H9 (cell line): ENCODE data around the gene KAT7. TPM values are rescaled to one million over a fixed set of nuclear protein-coding genes. Genes with fewer than 3 reads are reported as not detected.

Experiments used
- DNase-seq: peaks from one replicate; pipeline ENCODE4 v3.0.0-alpha.2; 2017
- H2AFZ ChIP-seq: one replicate; pipeline ENCODE4 v1.6.1; 2013; ENCODE audit warnings: mild to moderate bottlenecking, low read length, control low read depth, moderate library complexity
- H2AK5ac ChIP-seq: 2 replicates; pipeline ENCODE4 v1.6.1; 2013; ENCODE audit warnings: low read length, control low read depth, mixed read lengths; ENCODE audit not compliant: insufficient read length
- H2BK120ac ChIP-seq: one replicate; pipeline ENCODE4 v1.6.1; 2013; ENCODE audit warnings: low read depth, mild to moderate bottlenecking, low read length, control low read depth, inconsistent platforms; ENCODE audit not compliant: poor library complexity, severe bottlenecking
- H2BK12ac ChIP-seq: 2 replicates; pipeline ENCODE4 v1.6.1; 2013; ENCODE audit warnings: low read length, control low read depth, mixed read lengths, low read depth; ENCODE audit not compliant: insufficient read length
- H2BK15ac ChIP-seq: 2 replicates; pipeline ENCODE4 v1.6.1; 2013; ENCODE audit warnings: low read depth, low read length, control low read depth
- H2BK20ac ChIP-seq: one replicate; pipeline ENCODE4 v1.6.1; 2013; ENCODE audit warnings: low read depth, mild to moderate bottlenecking, low read length, control low read depth, inconsistent platforms; ENCODE audit not compliant: poor library complexity, severe bottlenecking
- H2BK5ac ChIP-seq: 2 replicates; pipeline ENCODE4 v1.6.1; 2013; ENCODE audit warnings: low read length, control low read depth, mixed read lengths; ENCODE audit not compliant: insufficient read length
- H3K14ac ChIP-seq: 2 replicates; pipeline ENCODE4 v1.6.1; 2013; ENCODE audit warnings: low read length, control low read depth; ENCODE audit not compliant: insufficient read depth
- H3K18ac ChIP-seq: 2 replicates; pipeline ENCODE4 v1.6.1; 2013; ENCODE audit warnings: low read depth, mild to moderate bottlenecking, mixed read lengths, low read length, control low read depth; ENCODE audit not compliant: insufficient read length
- H3K23ac ChIP-seq: 2 replicates; pipeline ENCODE4 v1.6.1; 2013; ENCODE audit warnings: low read length, control low read depth, mixed read lengths, low read depth; ENCODE audit not compliant: insufficient read length
- H3K23me2 ChIP-seq: 2 replicates; pipeline ENCODE4 v1.6.1; 2013; ENCODE audit warnings: low read depth, mild to moderate bottlenecking, mixed read lengths, low read length, control low read depth; ENCODE audit not compliant: insufficient read length, poor library complexity, severe bottlenecking
- H3K27ac ChIP-seq: 2 replicates; pipeline ENCODE4 v1.5.1; 2013; ENCODE audit warnings: low read length, control low read depth, mixed read lengths, low read depth; ENCODE audit not compliant: insufficient read length
- H3K27me3 ChIP-seq: 2 replicates; pipeline ENCODE4 v1.6.1; 2013; ENCODE audit warnings: low read length, control low read depth, inconsistent platforms; ENCODE audit not compliant: insufficient read depth
- H3K4ac ChIP-seq: 2 replicates; pipeline ENCODE4 v1.6.1; 2013; ENCODE audit warnings: low read depth, mild to moderate bottlenecking, control low read depth, inconsistent platforms, low read length, moderate library complexity
- H3K4me1 ChIP-seq: 2 replicates; pipeline ENCODE4 v1.6.1; 2013; ENCODE audit warnings: low read length, control low read depth, inconsistent platforms; ENCODE audit not compliant: insufficient read depth
- H3K4me2 ChIP-seq: 2 replicates; pipeline ENCODE4 v1.6.1; 2013; ENCODE audit warnings: low read length, control low read depth, mixed read lengths; ENCODE audit not compliant: insufficient read length, insufficient read depth
- H3K56ac ChIP-seq: 2 replicates; pipeline ENCODE4 v1.6.1; 2013; ENCODE audit warnings: low read depth, mild to moderate bottlenecking, mixed read lengths, low read length, control low read depth; ENCODE audit not compliant: insufficient read length
- H3K79me1 ChIP-seq: 2 replicates; pipeline ENCODE4 v1.6.1; 2013; ENCODE audit warnings: low read depth, mild to moderate bottlenecking, moderate library complexity, low read length, control low read depth, inconsistent platforms; ENCODE audit not compliant: insufficient read depth, poor library complexity, severe bottlenecking
- H3K79me2 ChIP-seq: 2 replicates; pipeline ENCODE4 v1.6.1; 2013; ENCODE audit warnings: low read length, control low read depth, inconsistent platforms; ENCODE audit not compliant: insufficient read depth
- H3K9ac ChIP-seq: 2 replicates; pipeline ENCODE4 v1.6.1; 2013; ENCODE audit warnings: low read length, control low read depth, mixed read lengths; ENCODE audit not compliant: insufficient read length; ENCODE audit errors: extremely low read depth
- H3K9me3 ChIP-seq: one replicate; pipeline ENCODE4 v1.6.1; 2013; ENCODE audit warnings: low read depth, low read length, inconsistent platforms; ENCODE audit not compliant: control insufficient read depth
- H3T11ph ChIP-seq: one replicate; pipeline ENCODE4 v1.6.1; 2013; ENCODE audit warnings: mild to moderate bottlenecking, low read length, control low read depth, inconsistent platforms
- H4K20me1 ChIP-seq: one replicate; pipeline ENCODE4 v1.6.1; 2013; ENCODE audit not compliant: control insufficient read depth, insufficient read length, insufficient read depth
- H4K5ac ChIP-seq: 2 replicates; pipeline ENCODE4 v1.6.1; 2013; ENCODE audit warnings: low read depth, mild to moderate bottlenecking, mixed read lengths, low read length, control low read depth; ENCODE audit not compliant: insufficient read length
- H4K8ac ChIP-seq: replicated peaks from 2 replicates; pipeline ENCODE4 v1.6.1; 2013; ENCODE audit warnings: low read length, control low read depth, mixed read lengths, low read depth; ENCODE audit not compliant: insufficient read length
- H4K91ac ChIP-seq: 2 replicates; pipeline ENCODE4 v1.6.1; 2013; ENCODE audit warnings: low read depth, mild to moderate bottlenecking, moderate library complexity, mixed read lengths, low read length, control low read depth; ENCODE audit not compliant: insufficient read length
- H3K27ac Mint-ChIP-seq, 3 experiments: 2 replicates in 2 of 3; 3 replicates in 1 of 3; pipeline ENCODE4 v1.8.0; 2020 to 2021; ENCODE audit warnings: mixed read lengths in 3 of 3, mild to moderate bottlenecking in 1 of 3, moderate library complexity in 1 of 3
- H3K27me3 Mint-ChIP-seq: 2 replicates; pipeline ENCODE4 v1.8.0; 2021; ENCODE audit warnings: low read depth, mild to moderate bottlenecking, moderate library complexity, mixed read lengths
- H3K36me3 Mint-ChIP-seq, 3 experiments: 2 replicates in 2 of 3; 3 replicates in 1 of 3; pipeline ENCODE4 v1.8.0; 2020 to 2021; ENCODE audit warnings: low read depth in 3 of 3, mixed read lengths in 3 of 3; ENCODE audit not compliant: insufficient read depth in 1 of 3
- H3K4me1 Mint-ChIP-seq, 2 experiments: 2 replicates each; pipeline ENCODE4 v1.8.0; 2020; ENCODE audit warnings: mixed read lengths in 2 of 2
- H3K4me3 Mint-ChIP-seq, 2 experiments: 2 replicates in 1 of 2; 3 replicates in 1 of 2; pipeline ENCODE4 v1.8.0; 2020 to 2021; ENCODE audit warnings: mild to moderate bottlenecking in 2 of 2, mixed read lengths in 2 of 2, moderate library complexity in 1 of 2
- H3K9me3 Mint-ChIP-seq, 2 experiments: 2 replicates in 1 of 2; 3 replicates in 1 of 2; pipeline ENCODE4 v1.8.0; 2020; ENCODE audit warnings: mild to moderate bottlenecking in 2 of 2, mixed read lengths in 2 of 2, moderate library complexity in 1 of 2
- CTCF ChIP-seq: fragments of 200-600 bp; sonication (generic); conservative IDR thresholded peaks from 3 replicates; pipeline ENCODE4 v1.8.0; 2021; ENCODE audit warnings: antibody characterized with exemption, mild to moderate bottlenecking
- WGBS: extraction: QIAGEN DNeasy Blood & Tissue Kit; methylation state at CpG from one replicate; pipeline ENCODE4 v1.1.7; 2013; ENCODE audit warnings: missing lambda C conversion rate, low lambda C conversion rate, mixed read lengths; ENCODE audit not compliant: insufficient read length; ENCODE audit errors: extremely low coverage; 5-methylcytosine and 5-hydroxymethylcytosine counted together
- total RNA-seq: library from RNA; stranded (reverse); gene quantifications from 2 replicates; pipeline ENCODE4 v1.2.1, GENCODE V29; 2021

The KAT7 gene
- total RNA-seq, 1 experiment from 2014 or later: 93.1 TPM

GRCh38 chr17:49760296-49760695 is 28.2 kb upstream of the KAT7 start:
- no CpG with 5 or more reads among the region's 1 CpG for WGBS
- no peaks in the 10 kb centered on the region for H3K27me3 ChIP-seq
- no peaks in the 10 kb centered on the region; a peak in 1 of 5 replicates for H3K9me3 Mint-ChIP-seq
- no peak overlapping the region for H3K4ac ChIP-seq
- no peak overlapping the region for H2AFZ ChIP-seq
- no peak overlapping the region for H4K91ac ChIP-seq
- H4K5ac ChIP-seq: no peak overlapping the region
- H3K36me3 Mint-ChIP-seq: peaks cover 2 to 8% (median 4%) of the 10 kb centered on the region in 3 experiments; a peak in 6 of 7 replicates
- H2BK5ac ChIP-seq: no peak overlapping the region
- no peak overlapping the region for H2BK12ac ChIP-seq
- no peak overlapping the region for H3K27ac ChIP-seq
- DNase-seq: no peak
- no peak overlapping the region for H3K23ac ChIP-seq
- no peak overlapping the region for H3K56ac ChIP-seq
- no peak overlapping the region for H2BK120ac ChIP-seq
- peaks cover 12% of the 10 kb centered on the region for H3K23me2 ChIP-seq
- no peak overlapping the region for H3K18ac ChIP-seq
- no peak overlapping the region for H3T11ph ChIP-seq
- peaks cover 16% of the 10 kb centered on the region; the same call in 1 of the 2 replicates for H3K79me2 ChIP-seq
- no peak overlapping the region for H4K8ac ChIP-seq
- H2BK15ac ChIP-seq: no peak overlapping the region
- H3K9me3 ChIP-seq: no peaks in the 10 kb centered on the region
- peaks cover 14% of the 10 kb centered on the region for H3K79me1 ChIP-seq
- no peak overlapping the region for H2BK20ac ChIP-seq
- H3K14ac ChIP-seq: no peak overlapping the region
- H3K4me1 ChIP-seq: peaks cover 11% of the 10 kb centered on the region
- no peaks in the 10 kb centered on the region for H4K20me1 ChIP-seq
- no peaks in the 10 kb centered on the region for H3K27me3 Mint-ChIP-seq
- no peak overlapping the region for H2AK5ac ChIP-seq
- H3K4me2 ChIP-seq: no peak overlapping the region
- H3K4me3 Mint-ChIP-seq: no peak overlapping the region
- no peak overlapping the region for H3K9ac ChIP-seq
- no peak for TF ChIP-seq CTCF
- H3K4me1 Mint-ChIP-seq: peaks cover 50 to 59% of the 10 kb centered on the region in 2 experiments
- H3K27ac Mint-ChIP-seq: no peak overlapping the region
